Measurements from ENCODE around the gene P4HA3.

- no peak for TF ChIP-seq CTCF (IDR thresholded peaks at IDR 0.05)
- TF ChIP-seq POLR2A (IDR thresholded peaks at IDR 0.05), result no peak
These were observed 886 bp upstream of the P4HA3 start for GRCh38 chr11:74312326-74312725.
